Inferior parietal cortex (tissue), 1 donor: Measurements from ENCODE around the gene CD300C.
"Not testable (repeated sequence)": the region's sequence is repeated elsewhere in the genome, so short reads cannot be mapped to it uniquely, and the experiment has no call there.

ENCODE experiments used
- DNase-seq: peaks from one replicate; pipeline ENCODE4 v3.0.0-alpha.2; 2016; ENCODE audit errors: extremely low spot score

Gene CD300C

DNA sequence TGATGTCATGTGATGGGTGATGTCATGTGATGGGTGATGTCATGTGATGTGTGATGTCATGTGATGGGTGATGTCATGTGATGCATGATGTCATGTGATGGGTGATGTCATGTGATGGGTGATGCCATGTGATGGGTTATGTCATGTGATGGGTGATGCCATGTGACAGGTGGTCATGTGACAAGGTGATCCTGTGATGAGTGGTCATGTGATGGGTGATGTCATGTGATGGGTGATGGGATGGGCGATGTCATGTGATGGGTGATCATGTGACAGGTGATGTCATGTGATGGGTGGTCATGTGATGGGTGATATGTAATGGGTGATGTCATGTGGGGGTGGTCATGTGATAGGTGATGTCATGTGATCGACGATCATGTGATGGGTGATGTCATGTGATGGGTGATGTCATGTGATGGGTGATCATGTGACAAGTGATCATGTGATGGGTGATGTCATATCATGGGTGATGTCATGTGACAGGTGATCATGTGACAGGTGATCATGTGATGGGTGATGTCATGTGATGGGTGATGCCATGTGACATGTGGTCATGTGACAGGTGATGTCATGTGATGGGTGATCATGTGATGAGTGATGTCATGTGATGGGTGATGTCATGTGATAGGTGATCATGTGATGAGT lies 31.8 kb downstream of the CD300C start:
- no peak for DNase-seq

- DNase-seq: no peak
Measured at GRCh38 chr17:74512624-74513091, 33.3 kb downstream of the CD300C start.

- DNase-seq: no peak
Measured at GRCh38 chr17:74512036-74512435, 33.9 kb downstream of the CD300C start.

DNA sequence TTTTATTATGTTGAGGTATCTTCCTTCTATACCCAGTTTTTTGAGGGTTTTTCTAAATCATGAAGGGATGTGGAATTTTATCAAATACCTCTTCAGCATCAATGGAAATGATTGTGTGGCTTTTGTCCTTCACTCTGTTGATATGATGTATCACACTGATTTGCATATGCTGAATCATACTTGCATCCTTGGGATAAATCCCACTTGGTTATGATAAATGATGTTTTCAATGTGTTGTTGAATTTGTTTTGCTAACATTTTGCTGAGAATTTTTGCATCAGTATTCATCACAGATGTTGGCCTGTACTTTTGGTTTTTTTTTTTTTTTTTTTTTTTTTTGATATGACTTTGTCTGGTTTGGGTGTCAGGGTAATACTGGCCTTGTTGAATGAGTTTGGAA lies 37.8 kb downstream of the CD300C start:
- DNase-seq: no peak

- DNase-seq: not testable (repeated sequence)
Measured at GRCh38 chr17:74503949-74504348, 42.0 kb downstream of the CD300C start.

GRCh38 chr17:74502861-74503260 lies 43.1 kb downstream of the CD300C start:
- no peak for DNase-seq

- DNase-seq: no peak
Measured at GRCh38 chr17:74499992-74500391, 45.9 kb downstream of the CD300C start.

DNA sequence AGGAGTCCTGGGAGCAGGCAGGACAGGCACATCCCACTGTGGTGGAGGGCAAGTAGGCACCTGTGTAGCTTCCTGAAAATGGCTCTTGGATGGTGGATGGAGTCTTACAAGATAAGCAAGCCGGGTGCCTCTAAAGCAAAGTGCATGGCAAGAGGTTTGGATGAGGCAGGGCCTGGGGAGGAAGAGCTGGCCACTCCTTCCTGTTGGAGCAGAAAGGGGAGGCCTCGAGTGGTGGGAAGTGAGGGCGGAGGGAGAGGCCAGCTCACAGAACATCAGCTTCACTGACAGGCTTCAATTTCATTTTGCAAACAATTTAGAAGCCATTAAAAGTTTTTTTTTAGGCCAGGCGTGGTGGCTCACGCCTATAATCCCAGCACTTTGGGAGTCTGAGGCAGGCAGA lies 48.4 kb downstream of the CD300C start:
- no peak for DNase-seq

- DNase-seq: peak; percentile 85
Measured at GRCh38 chr17:74493331-74493833, 52.5 kb downstream of the CD300C start.

DNA sequence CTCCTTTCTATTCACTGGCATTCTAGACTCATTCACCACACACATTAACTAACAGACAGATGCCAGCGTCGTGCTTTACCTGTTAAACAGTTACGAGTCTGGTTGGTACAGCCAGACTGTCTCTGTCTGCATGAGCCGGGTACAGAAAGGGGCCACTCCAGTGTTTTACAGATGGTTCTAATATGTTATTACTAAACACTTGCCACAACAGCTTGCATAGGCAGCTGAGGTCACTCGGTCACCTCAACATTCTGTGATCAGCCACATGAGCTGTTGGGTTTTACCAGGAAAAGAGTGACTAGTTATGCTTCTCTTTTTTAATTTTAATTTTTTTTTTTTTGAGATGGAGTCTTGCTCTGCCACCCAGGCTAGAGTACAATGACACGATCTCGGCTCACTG lies 54.3 kb downstream of the CD300C start:
- DNase-seq: no peak
